ENCODE data around the gene TSPEAR.

- no peak for TF ChIP-seq POLR2A (IDR thresholded peaks at IDR 0.05)
- no peak for TF ChIP-seq CTCF (IDR thresholded peaks at IDR 0.05)
Observed at GRCh38 chr21:44480200-44481053, 230.9 kb downstream of the TSPEAR start.

Measured in thyroid gland (tissue), 4 donors.